COLO829 (cell line): ENCODE results near the gene PTPRN2.

Experiments
- DNase-seq: peaks from one replicate; pipeline ENCODE4 v3.0.0; 2012; ENCODE audit warnings: low spot score

PTPRN2 gene

GRCh38 chr7:157640144-157640543 is 947.5 kb downstream of the PTPRN2 start:
- no peak for DNase-seq

GRCh38 chr7:157638563-157638962 is 949.1 kb downstream of the PTPRN2 start:
- no peak for DNase-seq

GRCh38 chr7:157637216-157637949 is 950.2 kb downstream of the PTPRN2 start:
- no peak for DNase-seq

GRCh38 chr7:157635669-157636068 is 952.0 kb downstream of the PTPRN2 start:
- DNase-seq, result no peak

- DNase-seq, result no peak
These were observed 952.5 kb downstream of the PTPRN2 start for GRCh38 chr7:157635148-157635500.

- no peak for DNase-seq
These were observed 953.0 kb downstream of the PTPRN2 start for GRCh38 chr7:157634401-157635147.

- no peak for DNase-seq
These were observed 954.0 kb downstream of the PTPRN2 start for GRCh38 chr7:157633465-157634185.

- DNase-seq, result no peak
These were observed 957.2 kb downstream of the PTPRN2 start for GRCh38 chr7:157630301-157630853.

- no peak for DNase-seq
These were observed 959.2 kb downstream of the PTPRN2 start for GRCh38 chr7:157628456-157628855.

GRCh38 chr7:157627646-157628045 is 960.0 kb downstream of the PTPRN2 start:
- no peak for DNase-seq

- DNase-seq, result no peak
These were observed 960.6 kb downstream of the PTPRN2 start for GRCh38 chr7:157627033-157627432.

GRCh38 chr7:157625973-157626742 is 961.5 kb downstream of the PTPRN2 start:
- no peak for DNase-seq

GRCh38 chr7:157623556-157623955 is 964.1 kb downstream of the PTPRN2 start:
- DNase-seq, result no peak

GRCh38 chr7:157622408-157623205 is 965.0 kb downstream of the PTPRN2 start:
- no peak for DNase-seq

GRCh38 chr7:157622000-157622399 is 965.6 kb downstream of the PTPRN2 start:
- DNase-seq, result no peak

GRCh38 chr7:157621131-157621681 is 966.4 kb downstream of the PTPRN2 start:
- no peak for DNase-seq

GRCh38 chr7:157620616-157621015 is 967.0 kb downstream of the PTPRN2 start:
- no peak for DNase-seq

GRCh38 chr7:157619753-157620525 is 967.7 kb downstream of the PTPRN2 start:
- no peak for DNase-seq

GRCh38 chr7:157618823-157619606 is 968.6 kb downstream of the PTPRN2 start:
- DNase-seq, result no peak
